ENCODE measurements around the gene NKX2-1. TPM values are rescaled to one million over a fixed set of nuclear protein-coding genes. Genes with fewer than 3 reads are reported as not detected.

The NKX2-1 gene
- total and polyA plus RNA-seq, 2 experiments from 2014 or later = not detected

DNA sequence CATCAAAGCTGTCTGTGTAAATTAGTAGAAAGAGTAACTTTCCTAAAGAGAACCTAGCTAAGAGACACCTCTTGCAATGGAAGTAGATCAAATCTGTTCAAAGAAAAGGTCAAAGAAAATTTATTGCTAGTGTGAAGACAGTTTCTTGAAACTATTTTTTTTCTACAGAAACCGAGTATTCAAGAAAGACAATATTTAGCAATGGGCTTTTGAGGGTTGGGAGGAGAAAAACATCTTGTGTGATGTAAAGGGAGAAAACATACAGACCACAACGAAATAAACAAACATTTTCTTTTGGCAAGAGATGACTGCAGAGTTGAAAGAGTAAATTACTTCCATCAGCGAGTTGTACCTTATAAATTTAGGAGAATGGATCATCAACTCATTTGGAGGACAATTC is 24.4 kb downstream of the NKX2-1 start:
- no peak overlapping the region for H3K27ac ChIP-seq
- H3K4me2 ChIP-seq (ENCODE audit: unreplicated experiment) = no peak overlapping the region
- DNase-seq = no peak
- in situ Hi-C loops (cut with MboI) = no loop called here
- H3K27me3 ChIP-seq (replicated peaks; ENCODE audit: insufficient read depth) = peaks cover 51% of the 10 kb centered on the region
- H3K9me3 ChIP-seq (ENCODE audit: low read depth) = no peaks in the 10 kb centered on the region
- no peak overlapping the region for H3K9ac ChIP-seq
- H3F3A ChIP-seq (ENCODE audit: insufficient read depth) = no peaks in the 10 kb centered on the region
- H3K79me2 ChIP-seq (ENCODE audit: insufficient read depth) = no peaks in the 10 kb centered on the region
- H3K4me1 ChIP-seq (ENCODE audit: insufficient read depth) = no peaks in the 10 kb centered on the region
- no peak for TF ChIP-seq EZH2 (IDR thresholded peaks at IDR 0.05; ENCODE audit: insufficient read depth, poor library complexity, severe bottlenecking)
- no peak for TF ChIP-seq EZH2phosphoT487 (IDR thresholded peaks at IDR 0.05; ENCODE audit: insufficient read depth, low read depth)
- no peak overlapping the region for H3K4me3 ChIP-seq
- no peaks in the 10 kb centered on the region for H3K9me2 ChIP-seq (ENCODE audit: insufficient read depth)
- H3K36me3 ChIP-seq (ENCODE audit: low read depth) = no peaks in the 10 kb centered on the region
- WGBS, 2 experiments (ENCODE audit: low coverage in 1 of 2, low lambda C conversion rate in 2 of 2, missing lambda C conversion rate in 2 of 2) = 5 to 7% methylated on average over 3 of the region's 3 CpGs
- H4K20me1 ChIP-seq (ENCODE audit: insufficient read depth) = no peaks in the 10 kb centered on the region
- no peak overlapping the region for H2AFZ ChIP-seq

DNA sequence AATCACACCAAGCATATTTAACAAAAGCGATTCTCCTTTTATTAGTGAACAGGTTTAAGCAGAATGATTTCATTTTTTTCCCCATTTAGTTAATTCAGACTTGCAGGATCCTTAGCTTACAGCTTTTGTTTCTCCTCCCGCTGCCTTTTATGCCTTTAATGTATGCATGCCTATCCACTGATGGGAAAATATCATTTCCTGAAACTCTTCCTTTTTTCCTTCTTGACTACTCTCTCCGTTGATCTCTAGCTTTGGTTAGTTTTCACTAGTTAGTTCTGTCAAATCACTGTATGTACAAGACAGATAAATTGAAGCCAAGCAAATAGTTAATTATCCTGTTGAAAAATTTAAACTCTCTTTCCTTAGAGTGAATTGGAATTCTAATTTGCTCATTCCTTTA is 26.3 kb downstream of the NKX2-1 start:
- no peaks in the 10 kb centered on the region for H3F3A ChIP-seq (ENCODE audit: insufficient read depth)
- H3K36me3 ChIP-seq (ENCODE audit: low read depth) = no peaks in the 10 kb centered on the region
- H3K9me3 ChIP-seq (ENCODE audit: low read depth) = no peaks in the 10 kb centered on the region
- no peaks in the 10 kb centered on the region for H4K20me1 ChIP-seq (ENCODE audit: insufficient read depth)
- H3K9ac ChIP-seq = no peak overlapping the region
- WGBS, 2 experiments (ENCODE audit: low coverage in 1 of 2, low lambda C conversion rate in 2 of 2, missing lambda C conversion rate in 2 of 2) = 3% methylated on average over 3 of the region's 3 CpGs
- no peak overlapping the region for H3K4me3 ChIP-seq
- no peak overlapping the region for H2AFZ ChIP-seq
- TF ChIP-seq EZH2 (IDR thresholded peaks at IDR 0.05; ENCODE audit: insufficient read depth, poor library complexity, severe bottlenecking) (no peak), EZH2phosphoT487 (IDR thresholded peaks at IDR 0.05; ENCODE audit: insufficient read depth, low read depth) (no peak)
- H3K27ac ChIP-seq = no peak overlapping the region
- H3K27me3 ChIP-seq (replicated peaks; ENCODE audit: insufficient read depth) = peaks cover 51% of the 10 kb centered on the region
- H3K4me1 ChIP-seq (ENCODE audit: insufficient read depth) = no peaks in the 10 kb centered on the region
- H3K4me2 ChIP-seq (ENCODE audit: unreplicated experiment) = no peak overlapping the region
- in situ Hi-C loops (cut with MboI) = no loop called here
- no peaks in the 10 kb centered on the region for H3K9me2 ChIP-seq (ENCODE audit: insufficient read depth)
- no peaks in the 10 kb centered on the region for H3K79me2 ChIP-seq (ENCODE audit: insufficient read depth)
- DNase-seq = no peak

DNA sequence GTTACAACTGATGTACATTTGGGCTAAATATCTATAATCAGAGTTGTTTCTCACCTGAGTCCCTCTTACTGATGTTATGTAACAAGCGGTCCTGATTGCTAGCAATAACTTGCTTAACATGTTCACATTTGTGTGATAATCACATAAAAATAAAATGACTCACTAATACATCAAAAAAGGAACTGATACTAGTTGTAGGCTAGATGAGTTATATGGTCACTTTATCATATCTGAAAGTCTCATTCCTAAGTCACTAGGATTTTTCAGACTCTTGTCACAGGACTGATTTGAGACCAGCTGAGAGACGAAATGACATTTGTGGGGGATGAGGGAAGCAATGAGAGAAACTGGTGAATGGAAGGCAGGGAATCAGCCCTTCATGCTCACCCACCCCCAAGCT is 34.3 kb downstream of the NKX2-1 start:
- no peaks in the 10 kb centered on the region for H3K9me3 ChIP-seq (ENCODE audit: low read depth)
- no peak overlapping the region for H3K9ac ChIP-seq
- H3K79me2 ChIP-seq (ENCODE audit: insufficient read depth) = no peaks in the 10 kb centered on the region
- H3F3A ChIP-seq (ENCODE audit: insufficient read depth) = no peaks in the 10 kb centered on the region
- H3K27me3 ChIP-seq (replicated peaks; ENCODE audit: insufficient read depth) = peaks cover 10% of the 10 kb centered on the region
- no peak overlapping the region for H3K27ac ChIP-seq
- WGBS, 2 experiments (ENCODE audit: low coverage in 1 of 2, low lambda C conversion rate in 2 of 2, missing lambda C conversion rate in 2 of 2) = 14 to 18% methylated on average over 2 of the region's 2 CpGs
- no peaks in the 10 kb centered on the region for H3K4me1 ChIP-seq (ENCODE audit: insufficient read depth)
- no peaks in the 10 kb centered on the region for H3K9me2 ChIP-seq (ENCODE audit: insufficient read depth)
- no peak overlapping the region for H2AFZ ChIP-seq
- in situ Hi-C loops (cut with MboI) = no loop called here
- no peak for TF ChIP-seq EZH2 (IDR thresholded peaks at IDR 0.05; ENCODE audit: insufficient read depth, poor library complexity, severe bottlenecking)
- no peak for TF ChIP-seq EZH2phosphoT487 (IDR thresholded peaks at IDR 0.05; ENCODE audit: insufficient read depth, low read depth)
- no peaks in the 10 kb centered on the region for H4K20me1 ChIP-seq (ENCODE audit: insufficient read depth)
- H3K4me3 ChIP-seq = no peak overlapping the region
- no peaks in the 10 kb centered on the region for H3K36me3 ChIP-seq (ENCODE audit: low read depth)
- DNase-seq = no peak
- H3K4me2 ChIP-seq (ENCODE audit: unreplicated experiment) = no peak overlapping the region

DNA sequence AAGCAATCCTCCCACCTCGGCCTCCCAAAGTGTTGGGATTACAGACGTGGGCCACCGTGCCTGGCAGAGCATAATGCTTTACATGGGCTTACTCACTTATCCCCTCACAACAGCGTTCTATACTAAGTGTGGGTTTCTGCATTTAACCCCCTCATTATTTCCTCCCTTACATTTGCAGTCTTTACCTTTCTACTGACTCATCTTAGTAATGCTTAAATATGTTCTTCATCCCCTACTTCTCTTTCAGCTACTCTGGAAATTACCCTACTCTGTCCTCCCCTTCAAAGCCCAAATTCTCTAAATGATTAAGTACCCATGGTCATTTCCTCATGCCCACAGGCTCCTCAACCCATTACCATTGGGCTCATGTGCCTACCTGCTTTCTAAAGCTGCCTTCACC is 40.7 kb downstream of the NKX2-1 start:
- Histone ChIP-seq H3K4me1 (ENCODE audit: insufficient read depth) (no peaks in the 10 kb centered on the region), H3K27ac (no peak overlapping the region), H3F3A (ENCODE audit: insufficient read depth) (no peaks in the 10 kb centered on the region), H2AFZ (no peak overlapping the region), H3K9me2 (ENCODE audit: insufficient read depth) (no peaks in the 10 kb centered on the region), H3K9me3 (ENCODE audit: low read depth) (no peaks in the 10 kb centered on the region), H3K27me3 (replicated peaks; ENCODE audit: insufficient read depth) (no peaks in the 10 kb centered on the region), H3K4me2 (ENCODE audit: unreplicated experiment) (no peak overlapping the region), H3K9ac (no peak overlapping the region), H3K79me2 (ENCODE audit: insufficient read depth) (no peaks in the 10 kb centered on the region), H3K4me3 (no peak overlapping the region), H4K20me1 (ENCODE audit: insufficient read depth) (no peaks in the 10 kb centered on the region), H3K36me3 (ENCODE audit: low read depth) (no peaks in the 10 kb centered on the region)
- DNase-seq = no peak
- TF ChIP-seq EZH2 (IDR thresholded peaks at IDR 0.05; ENCODE audit: insufficient read depth, poor library complexity, severe bottlenecking) (no peak), EZH2phosphoT487 (IDR thresholded peaks at IDR 0.05; ENCODE audit: insufficient read depth, low read depth) (no peak)
- 22 to 29% methylated on average over 4 of the region's 4 CpGs for WGBS, 2 experiments (ENCODE audit: low coverage in 1 of 2, low lambda C conversion rate in 2 of 2, missing lambda C conversion rate in 2 of 2)
- in situ Hi-C loops (cut with MboI) = no loop called here

DNA sequence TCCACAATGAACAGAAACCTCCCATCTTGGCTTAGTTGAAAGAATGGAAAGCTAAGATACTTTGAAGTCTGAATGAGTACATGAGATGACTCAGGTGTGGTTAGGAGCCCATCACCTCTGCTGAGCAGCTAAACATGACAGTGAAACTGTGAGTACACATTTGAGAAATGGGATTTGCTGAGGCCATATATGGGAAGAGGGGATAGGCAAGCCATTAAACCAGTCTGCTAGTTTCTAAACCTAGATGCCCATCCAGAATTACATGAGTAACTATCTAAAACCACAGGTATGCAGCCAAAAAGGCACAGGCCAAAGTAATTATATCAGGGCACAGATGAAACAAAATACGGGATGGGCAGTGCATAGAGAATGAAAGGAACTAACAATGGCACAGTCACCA is 41.2 kb downstream of the NKX2-1 start:
- TF ChIP-seq EZH2 (IDR thresholded peaks at IDR 0.05; ENCODE audit: insufficient read depth, poor library complexity, severe bottlenecking) = no peak
- Histone ChIP-seq H4K20me1 (ENCODE audit: insufficient read depth) (no peaks in the 10 kb centered on the region), H3K9me3 (ENCODE audit: low read depth) (no peaks in the 10 kb centered on the region), H3K4me2 (ENCODE audit: unreplicated experiment) (no peak overlapping the region), H3K27ac (no peak overlapping the region), H3K27me3 (replicated peaks; ENCODE audit: insufficient read depth) (no peaks in the 10 kb centered on the region), H3K79me2 (ENCODE audit: insufficient read depth) (no peaks in the 10 kb centered on the region), H3K9ac (no peak overlapping the region), H3K4me1 (ENCODE audit: insufficient read depth) (no peaks in the 10 kb centered on the region), H3F3A (ENCODE audit: insufficient read depth) (no peaks in the 10 kb centered on the region), H3K36me3 (ENCODE audit: low read depth) (no peaks in the 10 kb centered on the region), H3K9me2 (ENCODE audit: insufficient read depth) (no peaks in the 10 kb centered on the region), H2AFZ (no peak overlapping the region), H3K4me3 (no peak overlapping the region)
- in situ Hi-C loops (cut with MboI) = no loop called here
- DNase-seq = peak; percentile 2
- 0% methylated on average over 1 of the region's 1 CpG for WGBS, 2 experiments (ENCODE audit: low coverage in 1 of 2, low lambda C conversion rate in 2 of 2, missing lambda C conversion rate in 2 of 2)
